Coronary artery (tissue), 2 donors: ENCODE results near the gene SMIM10L1.

Experiments
- DNase-seq: peaks from one replicate; pipeline ENCODE4 v3.0.0-alpha.2; 2017; ENCODE audit warnings: low spot score
- H3K27ac ChIP-seq, 2 donors: fragments of 200-600 bp; sonication (generic); one replicate each; pipeline ENCODE4 v1.5.1; 2016 to 2019
- H3K4me3 ChIP-seq: fragments of 200-600 bp; sonication (generic); 2 replicates; pipeline ENCODE4 v1.5.1; 2016; ENCODE audit warnings: mild to moderate bottlenecking, moderate library complexity
- TF ChIP-seq, protein P1 (sequence below): fragments of 200-600 bp; sonication (generic); IDR thresholded peaks from one replicate; pipeline ENCODE4 v1.5.1; 2019; ENCODE audit warnings: antibody characterized with exemption

The SMIM10L1 gene

DNA sequence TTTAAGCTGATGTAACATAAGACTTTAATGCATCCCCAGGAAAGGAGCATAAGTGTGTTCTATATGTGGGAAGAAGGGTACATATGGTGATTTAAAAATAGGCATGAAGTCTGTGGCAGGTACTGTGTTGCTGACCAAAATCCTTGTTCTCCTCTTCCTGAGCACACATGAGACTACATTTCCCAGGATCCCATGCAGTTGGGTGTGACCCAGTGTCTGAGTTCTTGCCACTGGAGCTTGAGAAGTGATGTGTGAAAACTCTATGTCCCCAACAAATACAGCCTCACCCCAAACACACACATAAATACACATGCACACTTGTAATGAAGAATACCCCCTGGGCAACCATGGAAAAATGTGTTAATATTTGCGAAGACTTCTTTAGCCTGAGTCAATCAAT is 8.5 kb upstream of the SMIM10L1 start:
- TF ChIP-seq, protein P1, sequence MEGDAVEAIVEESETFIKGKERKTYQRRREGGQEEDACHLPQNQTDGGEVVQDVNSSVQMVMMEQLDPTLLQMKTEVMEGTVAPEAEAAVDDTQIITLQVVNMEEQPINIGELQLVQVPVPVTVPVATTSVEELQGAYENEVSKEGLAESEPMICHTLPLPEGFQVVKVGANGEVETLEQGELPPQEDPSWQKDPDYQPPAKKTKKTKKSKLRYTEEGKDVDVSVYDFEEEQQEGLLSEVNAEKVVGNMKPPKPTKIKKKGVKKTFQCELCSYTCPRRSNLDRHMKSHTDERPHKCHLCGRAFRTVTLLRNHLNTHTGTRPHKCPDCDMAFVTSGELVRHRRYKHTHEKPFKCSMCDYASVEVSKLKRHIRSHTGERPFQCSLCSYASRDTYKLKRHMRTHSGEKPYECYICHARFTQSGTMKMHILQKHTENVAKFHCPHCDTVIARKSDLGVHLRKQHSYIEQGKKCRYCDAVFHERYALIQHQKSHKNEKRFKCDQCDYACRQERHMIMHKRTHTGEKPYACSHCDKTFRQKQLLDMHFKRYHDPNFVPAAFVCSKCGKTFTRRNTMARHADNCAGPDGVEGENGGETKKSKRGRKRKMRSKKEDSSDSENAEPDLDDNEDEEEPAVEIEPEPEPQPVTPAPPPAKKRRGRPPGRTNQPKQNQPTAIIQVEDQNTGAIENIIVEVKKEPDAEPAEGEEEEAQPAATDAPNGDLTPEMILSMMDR, result no peak
- no peak for DNase-seq
- no peak overlapping the region for H3K27ac ChIP-seq
- H3K4me3 ChIP-seq, result no peak overlapping the region

- no peak overlapping the region for H3K27ac ChIP-seq
- TF ChIP-seq, protein P1, result no peak
- DNase-seq, result no peak
- no peak overlapping the region for H3K4me3 ChIP-seq
Measured at GRCh38 chr12:11164384-11164783, 6.6 kb upstream of the SMIM10L1 start.

- DNase-seq, result no peak
Measured at GRCh38 chr12:11166300-11166699, 4.7 kb upstream of the SMIM10L1 start.

GRCh38 chr12:11170810-11171144 is 217 bp upstream of the SMIM10L1 start:
- Histone ChIP-seq H3K27ac (peak overlapping the region; percentile 98), H3K4me3 (peak overlapping the region; percentile 92)
- DNase-seq, result no peak
- TF ChIP-seq, protein P1, result no peak

More at GRCh38 chr12:11166300-11166699, 4.7 kb upstream of the SMIM10L1 start:
- no peak overlapping the region for H3K27ac ChIP-seq
- TF ChIP-seq, protein P1, result no peak
- no peak overlapping the region for H3K4me3 ChIP-seq

DNA sequence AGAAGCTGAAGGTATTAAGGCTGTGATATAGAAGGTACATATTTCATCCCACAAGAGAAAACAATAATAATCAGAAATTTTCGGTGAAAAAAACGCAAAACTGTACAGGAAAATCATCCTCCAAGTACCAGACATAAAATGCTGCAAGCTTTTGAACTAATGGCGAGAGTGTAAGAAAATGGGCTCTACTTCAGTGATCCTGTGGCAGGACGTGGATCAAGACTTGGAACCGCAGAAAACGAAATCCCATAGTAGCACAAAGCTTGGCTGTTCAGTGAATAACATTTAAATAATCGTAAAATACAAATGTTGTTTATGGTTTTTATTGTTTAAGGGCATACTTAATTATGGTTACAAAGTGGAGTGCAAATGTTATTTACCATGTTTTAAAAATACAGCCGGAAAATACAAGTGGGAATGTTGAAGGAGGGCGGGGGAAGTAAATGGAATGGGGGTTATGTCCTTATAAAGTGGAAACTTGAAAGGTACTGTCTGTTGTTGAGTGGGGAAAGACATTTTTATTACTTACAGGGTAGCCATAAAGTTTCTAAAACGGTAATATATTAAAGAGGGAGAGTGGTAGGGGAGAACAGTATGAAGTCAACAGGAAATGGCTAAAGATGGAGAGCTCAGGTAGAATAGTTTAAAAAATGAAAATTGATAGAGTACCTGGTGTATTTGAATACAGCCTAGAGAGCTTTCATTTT is 1.1 kb downstream of the SMIM10L1 start:
- H3K27ac ChIP-seq, result peak overlapping the region in 1 of 2 donors; percentile 98
- TF ChIP-seq, protein P1, result no peak
- H3K4me3 ChIP-seq, result peak overlapping the region; percentile 92
- DNase-seq, result no peak

GRCh38 chr12:11174022-11174421 is 3.0 kb downstream of the SMIM10L1 start:
- no peak overlapping the region for H3K4me3 ChIP-seq
- H3K27ac ChIP-seq, result no peak overlapping the region
- no peak for DNase-seq
- TF ChIP-seq, protein P1, result no peak

GRCh38 chr12:11178250-11178649 is 7.3 kb downstream of the SMIM10L1 start:
- no peak overlapping the region for H3K27ac ChIP-seq
- DNase-seq, result no peak
- TF ChIP-seq, protein P1, result no peak

More at GRCh38 chr12:11178250-11178649, 7.3 kb downstream of the SMIM10L1 start:
- H3K4me3 ChIP-seq, result no peak overlapping the region
